Measurements from ENCODE around the gene SETD1A. TPM values are rescaled to one million over a fixed set of nuclear protein-coding genes. Genes with fewer than 3 reads are reported as not detected.
A peak's percentile ranks its signal among the peaks of the same experiment; 100 is the strongest.

The SETD1A gene
- total RNA-seq, 1 experiment from 2014 or later = 33.2 TPM

- Histone ChIP-seq H3K36me3 (ENCODE audit: low read depth) (peaks cover 7% of the 10 kb centered on the region; the same call in 1 of the 2 replicates), H4K20me1 (ENCODE audit: insufficient read depth) (peaks cover 11% of the 10 kb centered on the region), H3K9me3 (ENCODE audit: insufficient read depth, low read depth) (no peaks in the 10 kb centered on the region), H2AFZ (no peak overlapping the region), H3K4me2 (no peak overlapping the region), H3K4me3 (no peak overlapping the region), H3K79me2 (ENCODE audit: low read depth) (no peaks in the 10 kb centered on the region), H3F3A (ENCODE audit: insufficient read depth, low read depth) (peaks cover 25% of the 10 kb centered on the region; the same call in 1 of the 2 replicates), H3K27me3 (ENCODE audit: insufficient read depth, low read depth) (no peaks in the 10 kb centered on the region), H3K4me1 (replicated peaks; ENCODE audit: insufficient read depth) (no peaks in the 10 kb centered on the region; the same call in 1 of the 2 replicates), H3K27ac (no peak overlapping the region), H3K9me2 (ENCODE audit: insufficient read depth) (no peaks in the 10 kb centered on the region)
- TF ChIP-seq CTCF (conservative IDR thresholded peaks at IDR 0.05) (no peak), EZH2 (IDR thresholded peaks at IDR 0.05; ENCODE audit: low read depth) (no peak)
- peak in 1 of 2 experiments; percentile 1 for DNase-seq
- ChIA-PET POLR2A (ENCODE audit: unreplicated experiment) (no interaction called here), CTCF (no interaction called here)
- BruUV-seq (replicated peaks) = no TSS peak
- intact Hi-C loops (cut with micrococcal nuclease; ENCODE audit: unreplicated experiment) = no loop called here
These were observed 22.4 kb downstream of the SETD1A start for GRCh38 chr16:30980023-30980371.

- intact Hi-C loops (cut with micrococcal nuclease; ENCODE audit: unreplicated experiment) = no loop called here
- Histone ChIP-seq H3K4me2 (no peak overlapping the region), H3F3A (ENCODE audit: insufficient read depth, low read depth) (peaks cover 25% of the 10 kb centered on the region; the same call in 1 of the 2 replicates), H4K20me1 (ENCODE audit: insufficient read depth) (peaks cover 11% of the 10 kb centered on the region), H3K4me1 (replicated peaks; ENCODE audit: insufficient read depth) (no peaks in the 10 kb centered on the region; the same call in 1 of the 2 replicates), H3K36me3 (ENCODE audit: low read depth) (peaks cover 7% of the 10 kb centered on the region; the same call in 1 of the 2 replicates), H3K27ac (no peak overlapping the region), H3K4me3 (no peak overlapping the region), H3K27me3 (ENCODE audit: insufficient read depth, low read depth) (no peaks in the 10 kb centered on the region), H3K79me2 (ENCODE audit: low read depth) (no peaks in the 10 kb centered on the region), H2AFZ (no peak overlapping the region), H3K9me2 (ENCODE audit: insufficient read depth) (no peaks in the 10 kb centered on the region), H3K9me3 (ENCODE audit: insufficient read depth, low read depth) (no peaks in the 10 kb centered on the region)
- TF ChIP-seq EZH2 (IDR thresholded peaks at IDR 0.05; ENCODE audit: low read depth) = no peak
- TF ChIP-seq CTCF (conservative IDR thresholded peaks at IDR 0.05) = no peak
- BruUV-seq (replicated peaks) = no TSS peak
- DNase-seq = peak in 1 of 2 experiments; percentile 18
- ChIA-PET POLR2A (ENCODE audit: unreplicated experiment) (no interaction called here), CTCF (no interaction called here)
These were observed 22.9 kb downstream of the SETD1A start for GRCh38 chr16:30980434-30980833.

- H2AFZ ChIP-seq = no peak overlapping the region
- DNase-seq = peak in 1 of 2 experiments; percentile 9
- H3K4me2 ChIP-seq = no peak overlapping the region
- H3K4me1 ChIP-seq (replicated peaks; ENCODE audit: insufficient read depth) = no peaks in the 10 kb centered on the region; the same call in 1 of the 2 replicates
- no peak for TF ChIP-seq CTCF (conservative IDR thresholded peaks at IDR 0.05)
- no peak for TF ChIP-seq EZH2 (IDR thresholded peaks at IDR 0.05; ENCODE audit: low read depth)
- H3K9me2 ChIP-seq (ENCODE audit: insufficient read depth) = no peaks in the 10 kb centered on the region
- no peak overlapping the region for H3K4me3 ChIP-seq
- intact Hi-C loops (cut with micrococcal nuclease; ENCODE audit: unreplicated experiment) = no loop called here
- BruUV-seq (replicated peaks) = no TSS peak
- CTCF ChIA-PET = no interaction called here
- H3K36me3 ChIP-seq (ENCODE audit: low read depth) = peaks cover 7% of the 10 kb centered on the region; the same call in 1 of the 2 replicates
- no peaks in the 10 kb centered on the region for H3K79me2 ChIP-seq (ENCODE audit: low read depth)
- H3F3A ChIP-seq (ENCODE audit: insufficient read depth, low read depth) = peaks cover 25% of the 10 kb centered on the region; the same call in 1 of the 2 replicates
- peaks cover 7% of the 10 kb centered on the region for H4K20me1 ChIP-seq (ENCODE audit: insufficient read depth)
- POLR2A ChIA-PET (ENCODE audit: unreplicated experiment) = no interaction called here
- no peak overlapping the region for H3K27ac ChIP-seq
- H3K9me3 ChIP-seq (ENCODE audit: insufficient read depth, low read depth) = no peaks in the 10 kb centered on the region
- H3K27me3 ChIP-seq (ENCODE audit: insufficient read depth, low read depth) = no peaks in the 10 kb centered on the region
These were observed 23.4 kb downstream of the SETD1A start for GRCh38 chr16:30980959-30981358.

Measured in PC-9 (cell line).